8988T (cell line): ENCODE measurements around the gene CENPK.
A peak's percentile ranks its signal among the peaks of the same experiment; 100 is the strongest.
"Not testable (repeated sequence)": the region's sequence is repeated elsewhere in the genome, so short reads cannot be mapped to it uniquely, and the experiment has no call there.

Source experiments
- DNase-seq: peaks from one replicate; pipeline ENCODE4 v3.0.0; 2011

CENPK gene

GRCh38 chr5:65562731-65563701, at the start of gene CENPK, which contains the start of gene PPWD1:
TSS of gene CENPK (minus strand) at chr5:65563168. CDS start at chr5:65554907, 8,261 bp downstream.
TSS of gene PPWD1 (plus strand) at chr5:65563296. CDS start at chr5:65563311, 15 bp downstream.
- peak; percentile 53 for DNase-seq

GRCh38 chr5:65612298-65612907, 49.4 kb upstream of the CENPK start:
- DNase-seq, result no peak

GRCh38 chr5:65611524-65611923, 48.6 kb upstream of the CENPK start:
- no peak for DNase-seq

- not testable (repeated sequence) for DNase-seq
Observed at GRCh38 chr5:65601761-65602160, 38.8 kb upstream of the CENPK start.

- DNase-seq, result no peak
Observed at GRCh38 chr5:65588694-65589093, 25.7 kb upstream of the CENPK start.

GRCh38 chr5:65577141-65577540, 14.2 kb upstream of the CENPK start:
- DNase-seq, result no peak

- DNase-seq, result no peak
Observed at GRCh38 chr5:65570598-65571226, 7.7 kb upstream of the CENPK start.

GRCh38 chr5:65566505-65566904, 3.5 kb upstream of the CENPK start:
- DNase-seq, result no peak

- DNase-seq, result no peak
Observed at GRCh38 chr5:65563777-65564176, 809 bp upstream of the CENPK start.

GRCh38 chr5:65556718-65557117, 6.2 kb downstream of the CENPK start:
- no peak for DNase-seq

GRCh38 chr5:65556181-65556580, 6.8 kb downstream of the CENPK start:
- no peak for DNase-seq

GRCh38 chr5:65555287-65555686, 7.7 kb downstream of the CENPK start:
- DNase-seq, result no peak

- DNase-seq, result no peak
Observed at GRCh38 chr5:65553941-65554340, 9.0 kb downstream of the CENPK start.

- no peak for DNase-seq
Observed at GRCh38 chr5:65548281-65548680, 14.7 kb downstream of the CENPK start.

GRCh38 chr5:65546141-65546540, 16.8 kb downstream of the CENPK start:
- no peak for DNase-seq

- DNase-seq, result no peak
Observed at GRCh38 chr5:65544473-65544872, 18.5 kb downstream of the CENPK start.

GRCh38 chr5:65539827-65540226, 23.1 kb downstream of the CENPK start:
- DNase-seq, result no peak

- DNase-seq, result no peak
Observed at GRCh38 chr5:65535529-65535987, 27.4 kb downstream of the CENPK start.

GRCh38 chr5:65530904-65531303, 32.1 kb downstream of the CENPK start:
- no peak for DNase-seq

GRCh38 chr5:65525726-65526125, 37.2 kb downstream of the CENPK start:
- DNase-seq, result no peak

GRCh38 chr5:65512170-65512937, 50.6 kb downstream of the CENPK start:
- DNase-seq, result no peak

GRCh38 chr5:65508978-65509377, 54.0 kb downstream of the CENPK start:
- DNase-seq, result no peak

GRCh38 chr5:65506961-65507360, 56.0 kb downstream of the CENPK start:
- DNase-seq, result no peak
